Stimulated activated CD8-positive, alpha-beta memory T cell treated with anti-CD3 and anti-CD28 coated beads, Interleukin-15, amount 100 ng/mL, for 1 hour (primary cell): ENCODE results near the gene HINT2.

Experiments
- DNase-seq: peaks from one replicate; pipeline ENCODE4 v3.0.0-alpha.2; 2020; ENCODE audit warnings: low read depth

The HINT2 gene

DNA sequence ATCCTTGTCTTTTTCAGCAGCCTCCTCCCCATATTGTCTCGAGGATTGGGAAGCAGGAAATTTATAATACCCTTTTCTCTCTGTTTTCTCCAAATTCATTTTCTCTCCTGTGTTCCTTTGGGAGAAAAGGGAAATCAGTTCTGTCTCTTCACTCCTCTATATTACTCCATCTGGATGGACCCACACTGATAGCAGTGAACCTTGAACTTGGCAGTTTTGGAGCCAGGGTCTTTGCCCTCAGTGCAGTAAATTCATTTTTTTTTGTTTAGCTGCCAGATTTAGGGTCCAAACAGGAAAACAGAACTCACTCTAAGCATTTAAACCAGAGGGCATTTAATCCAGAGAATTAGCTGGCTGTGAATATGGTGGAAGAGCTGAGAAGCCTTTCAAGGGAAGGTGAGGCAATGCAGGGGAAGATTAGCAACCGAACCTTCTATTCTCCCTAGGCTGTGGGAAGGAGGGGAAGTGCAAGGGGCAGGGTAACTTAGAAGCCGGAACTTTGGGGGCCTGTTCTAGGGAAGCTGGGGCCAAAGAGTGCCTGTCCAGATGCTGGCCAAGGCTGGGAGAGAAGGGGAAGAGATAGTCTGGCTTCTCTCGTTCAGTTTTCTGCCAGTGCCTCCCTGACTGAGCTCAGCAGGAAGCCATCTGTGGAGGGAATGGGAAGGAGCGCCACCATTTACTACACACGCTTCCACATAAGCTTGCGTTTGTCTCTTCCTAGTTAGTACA lies 39.8 kb downstream of the HINT2 start:
- no peak for DNase-seq

DNA sequence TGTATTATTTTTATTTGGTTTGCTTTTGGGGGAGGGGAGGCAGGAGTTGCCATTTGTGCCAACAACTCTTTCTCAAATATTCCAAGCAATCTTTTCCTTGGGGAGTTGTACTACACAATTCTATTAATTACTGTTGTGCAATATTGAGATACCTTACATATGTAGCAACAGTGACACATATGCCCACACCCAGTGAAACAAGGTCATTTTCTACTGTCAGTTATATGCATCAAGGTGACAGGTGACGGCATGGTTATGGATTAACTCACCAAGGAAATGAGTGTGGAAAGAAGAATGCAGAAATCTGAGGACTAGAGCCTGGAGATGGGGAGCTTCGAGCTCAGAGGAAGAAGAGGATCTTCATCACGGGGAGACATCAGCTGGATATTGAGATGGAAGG lies 42.9 kb downstream of the HINT2 start:
- no peak for DNase-seq

DNA sequence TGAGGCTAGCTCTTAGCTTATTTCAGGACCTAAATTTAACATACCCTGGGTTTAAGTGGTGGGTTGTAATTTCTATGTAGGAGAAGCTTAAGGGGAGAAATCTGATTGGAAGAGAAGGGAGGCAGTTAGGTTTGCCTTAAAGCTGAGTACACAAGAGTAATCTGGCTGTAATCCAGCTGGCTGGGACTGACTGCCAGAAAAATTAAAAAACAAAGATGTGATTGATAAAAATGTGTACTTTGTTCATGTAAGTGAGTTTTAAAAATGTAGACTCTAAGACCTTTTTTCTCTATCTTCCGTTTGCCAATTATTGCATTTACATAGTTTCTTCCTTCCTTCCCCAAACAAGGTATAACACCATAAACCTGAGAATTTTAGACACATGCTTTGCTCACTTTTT lies 43.3 kb downstream of the HINT2 start:
- no peak for DNase-seq

- DNase-seq = no peak
Measured at GRCh38 chr9:35771075-35771433, 43.8 kb downstream of the HINT2 start.

- no peak for DNase-seq
Measured at GRCh38 chr9:35769763-35770162, 45.1 kb downstream of the HINT2 start.

GRCh38 chr9:35767458-35767857 lies 47.4 kb downstream of the HINT2 start:
- no peak for DNase-seq

GRCh38 chr9:35766997-35767396 lies 47.8 kb downstream of the HINT2 start:
- DNase-seq = no peak

DNA sequence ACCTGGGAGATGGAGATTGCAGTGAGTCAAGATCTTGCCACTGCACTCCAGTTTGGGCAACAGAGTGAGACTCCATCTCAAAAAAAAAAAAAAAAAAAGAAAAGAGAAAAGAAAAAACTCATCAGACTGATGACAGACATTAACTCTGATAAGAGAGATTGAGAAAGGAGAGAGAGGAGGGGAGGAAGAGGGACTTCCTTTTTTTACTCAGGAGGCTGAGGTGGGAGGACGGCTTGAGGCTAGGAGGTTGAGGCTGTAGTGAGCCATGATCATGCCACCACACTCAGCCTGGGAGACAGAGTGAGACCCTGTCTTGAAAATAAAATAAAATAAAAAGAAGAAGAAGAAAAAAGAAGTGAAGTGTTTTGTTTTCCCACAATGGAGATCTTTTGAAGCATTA lies 51.0 kb downstream of the HINT2 start:
- no peak for DNase-seq

- DNase-seq = no peak
Measured at GRCh38 chr9:35763181-35763580, 51.7 kb downstream of the HINT2 start.
